ES-I3 (cell line): Measurements from ENCODE around the gene ADNP2.

ENCODE experiments used
- H3K36me3 ChIP-seq: 2 replicates; pipeline ENCODE4 v1.6.1; 2013; ENCODE audit warnings: mild to moderate bottlenecking, low read length, control low read depth, moderate library complexity; ENCODE audit not compliant: insufficient read depth
- H3K4me1 ChIP-seq: 2 replicates; pipeline ENCODE4 v1.6.1; 2013; ENCODE audit warnings: mild to moderate bottlenecking, control low read depth, low read length; ENCODE audit not compliant: insufficient read depth
- H3K9ac ChIP-seq: 2 replicates; pipeline ENCODE4 v1.6.1; 2013; ENCODE audit warnings: low read depth, mild to moderate bottlenecking, low read length, moderate library complexity
- H3K9me3 ChIP-seq: 2 replicates; pipeline ENCODE4 v1.6.1; 2013; ENCODE audit warnings: mild to moderate bottlenecking, low read length, moderate library complexity; ENCODE audit not compliant: control insufficient read depth, insufficient read depth

Gene ADNP2

GRCh38 chr18:80178935-80179818 lies 70.1 kb downstream of the ADNP2 start:
- Histone ChIP-seq H3K9ac (no peak overlapping the region), H3K36me3 (no peaks in the 10 kb centered on the region), H3K9me3 (no peaks in the 10 kb centered on the region), H3K4me1 (no peaks in the 10 kb centered on the region)

GRCh38 chr18:80179857-80180558 lies 70.9 kb downstream of the ADNP2 start:
- H3K36me3 ChIP-seq, result no peaks in the 10 kb centered on the region
- no peaks in the 10 kb centered on the region for H3K4me1 ChIP-seq
- H3K9ac ChIP-seq, result no peak overlapping the region
- H3K9me3 ChIP-seq, result no peaks in the 10 kb centered on the region

- H3K4me1 ChIP-seq, result no peaks in the 10 kb centered on the region
- H3K9ac ChIP-seq, result no peak overlapping the region
- H3K36me3 ChIP-seq, result no peaks in the 10 kb centered on the region
- H3K9me3 ChIP-seq, result no peaks in the 10 kb centered on the region
Observed at GRCh38 chr18:80180778-80181564, 71.9 kb downstream of the ADNP2 start.

GRCh38 chr18:80181642-80182461 lies 72.8 kb downstream of the ADNP2 start:
- no peak overlapping the region for H3K9ac ChIP-seq
- H3K4me1 ChIP-seq, result no peaks in the 10 kb centered on the region
- no peaks in the 10 kb centered on the region for H3K9me3 ChIP-seq
- no peaks in the 10 kb centered on the region for H3K36me3 ChIP-seq

GRCh38 chr18:80182855-80183254 lies 73.8 kb downstream of the ADNP2 start:
- Histone ChIP-seq H3K9ac (no peak overlapping the region), H3K36me3 (no peaks in the 10 kb centered on the region), H3K4me1 (no peaks in the 10 kb centered on the region), H3K9me3 (no peaks in the 10 kb centered on the region)

GRCh38 chr18:80183273-80184050 lies 74.4 kb downstream of the ADNP2 start:
- Histone ChIP-seq H3K9ac (no peak overlapping the region), H3K36me3 (no peaks in the 10 kb centered on the region), H3K4me1 (no peaks in the 10 kb centered on the region), H3K9me3 (no peaks in the 10 kb centered on the region)

GRCh38 chr18:80184243-80184772 lies 75.2 kb downstream of the ADNP2 start:
- no peak overlapping the region for H3K9ac ChIP-seq
- no peaks in the 10 kb centered on the region for H3K36me3 ChIP-seq
- no peaks in the 10 kb centered on the region for H3K4me1 ChIP-seq
- no peaks in the 10 kb centered on the region for H3K9me3 ChIP-seq

- Histone ChIP-seq H3K4me1 (no peaks in the 10 kb centered on the region), H3K9ac (no peak overlapping the region), H3K9me3 (no peaks in the 10 kb centered on the region), H3K36me3 (no peaks in the 10 kb centered on the region)
Observed at GRCh38 chr18:80185545-80185944, 76.5 kb downstream of the ADNP2 start.

GRCh38 chr18:80187956-80188642 lies 79.0 kb downstream of the ADNP2 start:
- no peaks in the 10 kb centered on the region for H3K9me3 ChIP-seq

GRCh38 chr18:80188643-80189530 lies 79.8 kb downstream of the ADNP2 start:
- no peaks in the 10 kb centered on the region for H3K36me3 ChIP-seq
- no peaks in the 10 kb centered on the region for H3K9me3 ChIP-seq
- no peaks in the 10 kb centered on the region for H3K4me1 ChIP-seq
- H3K9ac ChIP-seq, result no peak overlapping the region

More at GRCh38 chr18:80187956-80188642, 79.0 kb downstream of the ADNP2 start:
- no peaks in the 10 kb centered on the region for H3K36me3 ChIP-seq
- H3K9ac ChIP-seq, result no peak overlapping the region
- no peaks in the 10 kb centered on the region for H3K4me1 ChIP-seq

- H3K9ac ChIP-seq, result no peak overlapping the region
- no peaks in the 10 kb centered on the region for H3K9me3 ChIP-seq
- H3K36me3 ChIP-seq, result no peaks in the 10 kb centered on the region
- no peaks in the 10 kb centered on the region for H3K4me1 ChIP-seq
Observed at GRCh38 chr18:80189531-80189865, 80.4 kb downstream of the ADNP2 start.
